Measurements from ENCODE around the gene FAM3D.

DNA sequence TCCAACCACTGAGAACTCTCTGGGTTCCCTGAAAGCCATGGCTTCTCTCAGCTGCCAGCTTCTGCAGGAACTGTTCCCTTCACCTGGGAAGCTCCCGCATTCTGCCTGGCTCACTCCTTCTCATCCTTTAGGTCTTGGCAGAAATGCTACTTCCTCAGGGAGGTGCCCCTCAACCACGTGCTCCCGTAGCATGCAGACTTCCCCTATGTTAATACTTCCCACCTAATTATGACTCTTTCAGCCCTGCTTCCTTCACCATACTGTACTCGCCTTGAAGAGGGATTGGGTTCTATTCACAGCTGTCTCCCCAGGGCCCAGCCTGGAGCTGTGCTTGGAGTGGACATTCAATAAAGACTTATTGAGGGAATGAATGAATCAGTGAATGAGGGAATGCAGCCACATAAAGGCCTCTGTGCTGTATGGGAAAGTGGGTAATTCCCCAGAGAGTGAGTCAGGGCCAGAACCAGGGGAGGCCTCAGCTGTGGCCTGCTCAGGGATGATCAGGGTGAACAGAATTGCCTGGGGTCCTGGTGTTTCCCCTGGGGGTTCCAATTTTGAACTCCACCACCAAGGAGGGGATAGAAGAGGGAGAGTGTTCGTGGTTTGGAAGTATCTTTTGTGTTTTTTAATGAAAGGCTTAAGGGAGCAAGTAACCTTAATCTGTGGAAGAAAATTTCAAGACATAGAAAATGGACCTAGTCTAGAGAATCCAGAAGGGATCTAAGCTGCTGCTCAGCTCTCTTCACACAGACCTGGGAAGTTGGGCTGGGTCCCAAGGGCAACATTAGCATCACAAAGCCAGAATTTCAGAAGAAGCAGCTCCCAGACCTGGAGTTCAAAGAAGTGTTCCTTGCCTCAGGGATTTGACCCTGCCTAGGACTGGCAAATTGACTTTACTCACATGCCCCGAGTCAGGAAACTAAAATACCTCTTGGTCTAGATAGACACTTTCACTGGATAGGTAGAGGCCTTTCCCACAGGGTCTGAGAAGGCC is 74.8 kb downstream of the FAM3D start:
- no peak for TF ChIP-seq CTCF (IDR thresholded peaks at IDR 0.05)
- TF ChIP-seq EP300 (IDR thresholded peaks at IDR 0.05), result no peak
